ENCODE results near the gene UPP2. TPM values are rescaled to one million over a fixed set of nuclear protein-coding genes. Genes with fewer than 3 reads are reported as not detected.

UPP2 gene
- total RNA-seq, result not detected
- polyA plus RNA-seq, result not detected

GRCh38 chr2:158101384-158101926, at the start of gene UPP2:
Gene UPP2, plus strand, starts transcription at chr2:158101876. Its CDS starts 188 bp downstream, at chr2:158102064.
- Histone ChIP-seq H3K27ac (ENCODE audit: insufficient read depth, low read length, poor library complexity, severe bottlenecking) (no peak within 1 kb of the TSS), H3K36me3 (ENCODE audit: control insufficient read depth, insufficient read depth, low read length) (no peaks in the 10 kb centered on the region), H3K4me3 (ENCODE audit: low read depth, low read length) (no peak within 1 kb of the TSS), H3K9me3 (ENCODE audit: control insufficient read depth in 2 of 2, low read length in 2 of 2) (no peaks in the 10 kb centered on the region), H3K4me1 (ENCODE audit: control insufficient read depth, insufficient read depth, low read length, poor library complexity, severe bottlenecking) (no peaks in the 10 kb centered on the region), H3K27me3 (ENCODE audit: control insufficient read depth, insufficient read depth, low read length) (no peaks in the 10 kb centered on the region)
- Mint-ChIP-seq H3K4me3 (no peak within 1 kb of the TSS), H3K36me3 (no peaks in the 10 kb centered on the region), H3K9me3 (no peaks in the 10 kb centered on the region), H3K27me3 (no peaks in the 10 kb centered on the region), H3K27ac (no peak within 1 kb of the TSS), H3K4me1 (no peaks in the 10 kb centered on the region)
- DNase-seq (no peak), ATAC-seq (ENCODE audit: low read depth in 2 of 2) (no peak)

- no peak for DNase-seq
- Mint-ChIP-seq H3K36me3 (no peaks in the 10 kb centered on the region), H3K4me1 (no peaks in the 10 kb centered on the region), H3K27ac (no peak overlapping the region), H3K4me3 (no peak overlapping the region), H3K9me3 (no peaks in the 10 kb centered on the region), H3K27me3 (peaks cover 8% of the 10 kb centered on the region)
- Histone ChIP-seq H3K9me3 (ENCODE audit: control insufficient read depth in 2 of 2, low read length in 2 of 2) (no peaks in the 10 kb centered on the region), H3K36me3 (ENCODE audit: control insufficient read depth, insufficient read depth, low read length) (no peaks in the 10 kb centered on the region), H3K27ac (ENCODE audit: insufficient read depth, low read length, poor library complexity, severe bottlenecking) (no peak overlapping the region), H3K4me1 (ENCODE audit: control insufficient read depth, insufficient read depth, low read length, poor library complexity, severe bottlenecking) (no peaks in the 10 kb centered on the region), H3K27me3 (ENCODE audit: control insufficient read depth, insufficient read depth, low read length) (peaks cover 3% of the 10 kb centered on the region), H3K4me3 (ENCODE audit: low read depth, low read length) (no peak overlapping the region)
- no peak for ATAC-seq (ENCODE audit: low read depth in 2 of 2)
These were observed 48.9 kb upstream of the UPP2 start for GRCh38 chr2:158052761-158053160.

GRCh38 chr2:158056875-158057274, 44.8 kb upstream of the UPP2 start:
- Mint-ChIP-seq H3K36me3 (no peaks in the 10 kb centered on the region), H3K4me3 (no peak overlapping the region), H3K9me3 (no peaks in the 10 kb centered on the region), H3K27ac (no peak overlapping the region), H3K27me3 (peaks cover 8% of the 10 kb centered on the region), H3K4me1 (no peaks in the 10 kb centered on the region)
- no peaks in the 10 kb centered on the region for H3K36me3 ChIP-seq (ENCODE audit: control insufficient read depth, insufficient read depth, low read length)
- H3K27me3 ChIP-seq (ENCODE audit: control insufficient read depth, insufficient read depth, low read length), result peaks cover 3% of the 10 kb centered on the region
- no peak for ATAC-seq (ENCODE audit: low read depth in 2 of 2)
- no peak overlapping the region for H3K4me3 ChIP-seq (ENCODE audit: low read depth, low read length)
- H3K9me3 ChIP-seq (ENCODE audit: control insufficient read depth in 2 of 2, low read length in 2 of 2), result no peaks in the 10 kb centered on the region
- H3K27ac ChIP-seq (ENCODE audit: insufficient read depth, low read length, poor library complexity, severe bottlenecking), result no peak overlapping the region
- H3K4me1 ChIP-seq (ENCODE audit: control insufficient read depth, insufficient read depth, low read length, poor library complexity, severe bottlenecking), result no peaks in the 10 kb centered on the region
- DNase-seq, result no peak

- Histone ChIP-seq H3K4me3 (ENCODE audit: low read depth, low read length) (no peak overlapping the region), H3K9me3 (ENCODE audit: control insufficient read depth in 2 of 2, low read length in 2 of 2) (no peaks in the 10 kb centered on the region), H3K27me3 (ENCODE audit: control insufficient read depth, insufficient read depth, low read length) (no peaks in the 10 kb centered on the region), H3K4me1 (ENCODE audit: control insufficient read depth, insufficient read depth, low read length, poor library complexity, severe bottlenecking) (no peaks in the 10 kb centered on the region), H3K36me3 (ENCODE audit: control insufficient read depth, insufficient read depth, low read length) (no peaks in the 10 kb centered on the region), H3K27ac (ENCODE audit: insufficient read depth, low read length, poor library complexity, severe bottlenecking) (no peak overlapping the region)
- Mint-ChIP-seq H3K4me3 (no peak overlapping the region), H3K9me3 (peaks cover 0 to 6% (median 0%) of the 10 kb centered on the region in 7 donors), H3K27me3 (no peaks in the 10 kb centered on the region), H3K27ac (no peak overlapping the region), H3K36me3 (no peaks in the 10 kb centered on the region), H3K4me1 (no peaks in the 10 kb centered on the region)
- no peak for ATAC-seq (ENCODE audit: low read depth in 2 of 2)
- no peak for DNase-seq
These were observed 41.4 kb upstream of the UPP2 start for GRCh38 chr2:158060160-158060834.

GRCh38 chr2:158060835-158061435, 40.7 kb upstream of the UPP2 start:
- H3K36me3 ChIP-seq (ENCODE audit: control insufficient read depth, insufficient read depth, low read length), result no peaks in the 10 kb centered on the region
- Mint-ChIP-seq H3K9me3 (peaks cover 0 to 8% (median 0%) of the 10 kb centered on the region in 7 donors), H3K4me3 (no peak overlapping the region)

GRCh38 chr2:158061763-158062162, 39.9 kb upstream of the UPP2 start:
- no peak overlapping the region for H3K27ac ChIP-seq (ENCODE audit: insufficient read depth, low read length, poor library complexity, severe bottlenecking)
- H3K4me3 Mint-ChIP-seq, result no peak overlapping the region
- no peaks in the 10 kb centered on the region for H3K27me3 ChIP-seq (ENCODE audit: control insufficient read depth, insufficient read depth, low read length)
- DNase-seq (no peak), ATAC-seq (ENCODE audit: low read depth in 2 of 2) (no peak)
- H3K4me1 Mint-ChIP-seq, result no peaks in the 10 kb centered on the region
- no peak overlapping the region for H3K27ac Mint-ChIP-seq
- no peaks in the 10 kb centered on the region for H3K4me1 ChIP-seq (ENCODE audit: control insufficient read depth, insufficient read depth, low read length, poor library complexity, severe bottlenecking)
- no peaks in the 10 kb centered on the region for H3K9me3 ChIP-seq (ENCODE audit: control insufficient read depth in 2 of 2, low read length in 2 of 2)
- H3K27me3 Mint-ChIP-seq, result no peaks in the 10 kb centered on the region
- no peaks in the 10 kb centered on the region for H3K36me3 Mint-ChIP-seq
- H3K4me3 ChIP-seq (ENCODE audit: low read depth, low read length), result no peak overlapping the region
- H3K36me3 ChIP-seq (ENCODE audit: control insufficient read depth, insufficient read depth, low read length), result no peaks in the 10 kb centered on the region
- peaks cover 0 to 8% (median 0%) of the 10 kb centered on the region in 7 donors for H3K9me3 Mint-ChIP-seq

More at GRCh38 chr2:158060835-158061435, 40.7 kb upstream of the UPP2 start:
- Histone ChIP-seq H3K4me1 (ENCODE audit: control insufficient read depth, insufficient read depth, low read length, poor library complexity, severe bottlenecking) (no peaks in the 10 kb centered on the region), H3K27ac (ENCODE audit: insufficient read depth, low read length, poor library complexity, severe bottlenecking) (no peak overlapping the region), H3K9me3 (ENCODE audit: control insufficient read depth in 2 of 2, low read length in 2 of 2) (no peaks in the 10 kb centered on the region), H3K4me3 (ENCODE audit: low read depth, low read length) (no peak overlapping the region), H3K27me3 (ENCODE audit: control insufficient read depth, insufficient read depth, low read length) (no peaks in the 10 kb centered on the region)
- no peaks in the 10 kb centered on the region for H3K36me3 Mint-ChIP-seq
- DNase-seq (no peak), ATAC-seq (ENCODE audit: low read depth in 2 of 2) (no peak)
- H3K27ac Mint-ChIP-seq, result no peak overlapping the region
- no peaks in the 10 kb centered on the region for H3K27me3 Mint-ChIP-seq
- no peaks in the 10 kb centered on the region for H3K4me1 Mint-ChIP-seq

GRCh38 chr2:158066046-158066713, 35.5 kb upstream of the UPP2 start:
- Histone ChIP-seq H3K27me3 (ENCODE audit: control insufficient read depth, insufficient read depth, low read length) (no peaks in the 10 kb centered on the region), H3K4me1 (ENCODE audit: control insufficient read depth, insufficient read depth, low read length, poor library complexity, severe bottlenecking) (no peaks in the 10 kb centered on the region), H3K27ac (ENCODE audit: insufficient read depth, low read length, poor library complexity, severe bottlenecking) (no peak overlapping the region), H3K36me3 (ENCODE audit: control insufficient read depth, insufficient read depth, low read length) (no peaks in the 10 kb centered on the region), H3K9me3 (ENCODE audit: control insufficient read depth in 2 of 2, low read length in 2 of 2) (no peaks in the 10 kb centered on the region), H3K4me3 (ENCODE audit: low read depth, low read length) (no peak overlapping the region)
- Mint-ChIP-seq H3K9me3 (peaks cover 0 to 8% (median 0%) of the 10 kb centered on the region in 7 donors), H3K4me1 (no peaks in the 10 kb centered on the region), H3K4me3 (no peak overlapping the region), H3K36me3 (no peaks in the 10 kb centered on the region), H3K27ac (no peak overlapping the region), H3K27me3 (peaks cover 6% of the 10 kb centered on the region)
- DNase-seq, result no peak
- no peak for ATAC-seq (ENCODE audit: low read depth in 2 of 2)

Measured in CD4-positive, CD25-positive, alpha-beta regulatory T cell (primary cell).